HG02973 (cell line): ENCODE measurements around the gene HPS4.
"Not testable (repeated sequence)": the region's sequence is repeated elsewhere in the genome, so short reads cannot be mapped to it uniquely, and the experiment has no call there.

ENCODE experiments used
- ATAC-seq: cut with Tn5 transposase; IDR thresholded peaks from one replicate; pipeline ENCODE4 v1.9.1; 2021; ENCODE audit warnings: moderate library complexity; ENCODE audit not compliant: unreplicated experiment

HPS4 gene

GRCh38 chr22:26483439-26484359, at the start of gene HPS4, which contains the start of gene SRRD:
Gene HPS4 (minus strand): TSS chr22:26483783. CDS start chr22:26481762, 2,021 bp downstream.
Gene SRRD (plus strand): TSS chr22:26483877. CDS start chr22:26483891, 14 bp downstream.
- ATAC-seq = peak; percentile 49

GRCh38 chr22:26529345-26529744, 45.8 kb upstream of the HPS4 start:
- no peak for ATAC-seq

GRCh38 chr22:26528518-26528917, 44.9 kb upstream of the HPS4 start:
- ATAC-seq = not testable (repeated sequence)

- ATAC-seq = no peak
These were observed 44.2 kb upstream of the HPS4 start for GRCh38 chr22:26527574-26528465.

- ATAC-seq = no peak
These were observed 43.6 kb upstream of the HPS4 start for GRCh38 chr22:26527167-26527566.

- ATAC-seq = no peak
These were observed 42.5 kb upstream of the HPS4 start for GRCh38 chr22:26525946-26526564.

- no peak for ATAC-seq
These were observed 41.3 kb upstream of the HPS4 start for GRCh38 chr22:26524870-26525269.

- ATAC-seq = no peak
These were observed 39.0 kb upstream of the HPS4 start for GRCh38 chr22:26522592-26522991.

GRCh38 chr22:26522012-26522411, 38.4 kb upstream of the HPS4 start:
- no peak for ATAC-seq

- ATAC-seq = no peak
These were observed 33.8 kb upstream of the HPS4 start for GRCh38 chr22:26517429-26517828.

GRCh38 chr22:26516503-26516902, 32.9 kb upstream of the HPS4 start:
- ATAC-seq = no peak

- ATAC-seq = no peak
These were observed 32.3 kb upstream of the HPS4 start for GRCh38 chr22:26515931-26516330.

GRCh38 chr22:26514419-26515161, 31.0 kb upstream of the HPS4 start:
- no peak for ATAC-seq

GRCh38 chr22:26513838-26514237, 30.3 kb upstream of the HPS4 start:
- no peak for ATAC-seq

- peak; percentile 89 for ATAC-seq
These were observed 28.7 kb upstream of the HPS4 start, which contains the start of gene TFIP11 for GRCh38 chr22:26512149-26512793. Gene TFIP11 (minus strand): TSS chr22:26512473. CDS start chr22:26510272, 2,201 bp downstream.

- ATAC-seq = no peak
These were observed 24.6 kb upstream of the HPS4 start for GRCh38 chr22:26508148-26508547.

GRCh38 chr22:26503758-26504157, 20.2 kb upstream of the HPS4 start:
- no peak for ATAC-seq

- no peak for ATAC-seq
These were observed 19.3 kb upstream of the HPS4 start for GRCh38 chr22:26502688-26503561.

- no peak for ATAC-seq
These were observed 18.4 kb upstream of the HPS4 start for GRCh38 chr22:26501996-26502395.
